GM18909 (cell line): ENCODE results near the gene PSENEN.

Experiments
- ATAC-seq: cut with Tn5 transposase; IDR thresholded peaks from one replicate; pipeline ENCODE4 v1.9.1; 2021; ENCODE audit warnings: mild to moderate bottlenecking; ENCODE audit not compliant: unreplicated experiment, poor library complexity

Gene PSENEN

DNA sequence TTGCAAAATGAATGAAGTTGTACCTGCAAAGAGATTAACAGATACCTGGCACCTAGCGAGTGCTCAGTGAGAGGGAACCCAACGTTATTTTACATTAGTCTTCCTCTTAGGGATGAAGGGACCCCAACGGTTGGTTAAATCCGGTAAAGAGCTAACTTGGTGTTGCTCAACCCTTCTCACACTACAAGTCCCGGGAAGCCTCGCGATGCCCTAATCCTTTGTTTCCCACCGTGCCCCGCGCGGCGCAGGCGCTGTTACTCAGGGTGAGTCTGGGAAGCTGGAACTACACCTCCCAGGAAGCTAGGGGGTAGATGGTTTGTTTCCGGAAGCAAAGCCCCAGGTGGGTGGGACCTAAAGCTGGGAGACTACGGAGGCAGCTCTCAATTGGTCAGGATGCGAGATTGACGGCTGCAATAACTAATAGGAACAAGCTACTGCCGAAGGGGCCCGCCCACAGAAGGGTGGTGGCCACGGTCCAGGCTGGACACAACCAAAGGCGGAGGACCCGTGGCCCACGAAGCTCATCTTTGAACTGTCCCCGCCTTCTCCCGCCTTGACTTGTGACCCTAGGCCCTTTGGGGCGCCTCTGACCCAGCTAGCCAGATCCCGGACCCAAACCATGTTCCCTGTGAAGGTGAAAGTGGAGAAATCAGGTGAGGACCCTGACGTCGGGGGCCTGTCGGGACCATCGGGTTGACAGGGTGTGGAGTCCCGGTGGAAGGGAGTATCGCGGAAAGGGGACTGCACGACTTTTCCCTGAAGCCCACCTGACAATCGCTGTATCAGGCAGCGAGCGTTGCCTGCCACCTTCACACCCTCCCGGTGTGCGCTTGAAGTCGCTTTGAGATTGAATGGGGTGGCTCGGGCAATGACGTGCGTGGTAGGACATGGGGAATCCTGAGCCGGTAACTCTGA lies 2.9 kb downstream of the PSENEN start, which contains the start of gene LIN37:
TSS of gene LIN37 (plus strand) at position 471 of the 915 bp plus-strand sequence. CDS start at position 620, 149 bp downstream.
- peak; percentile 74 for ATAC-seq

DNA sequence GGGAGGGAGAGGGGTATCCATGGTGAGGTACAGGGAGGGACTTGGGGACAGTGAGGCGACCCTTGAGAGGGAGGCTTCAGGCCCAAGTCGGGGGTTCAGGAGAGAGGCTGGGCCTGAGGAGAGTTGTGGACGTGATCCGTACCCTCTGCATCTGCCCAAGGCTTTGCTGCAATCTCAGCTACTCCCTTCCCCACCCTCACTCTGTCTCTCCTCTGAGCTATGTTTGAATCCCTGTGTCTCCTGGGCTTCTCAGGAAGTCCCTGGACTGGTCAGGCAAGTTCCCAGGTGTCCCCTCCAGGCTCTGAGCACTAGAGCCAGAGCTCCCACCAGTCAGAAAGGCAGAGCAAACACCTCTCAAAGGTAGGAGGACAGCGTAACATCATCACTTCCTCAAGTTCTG lies 4.7 kb downstream of the PSENEN start:
- ATAC-seq: no peak

DNA sequence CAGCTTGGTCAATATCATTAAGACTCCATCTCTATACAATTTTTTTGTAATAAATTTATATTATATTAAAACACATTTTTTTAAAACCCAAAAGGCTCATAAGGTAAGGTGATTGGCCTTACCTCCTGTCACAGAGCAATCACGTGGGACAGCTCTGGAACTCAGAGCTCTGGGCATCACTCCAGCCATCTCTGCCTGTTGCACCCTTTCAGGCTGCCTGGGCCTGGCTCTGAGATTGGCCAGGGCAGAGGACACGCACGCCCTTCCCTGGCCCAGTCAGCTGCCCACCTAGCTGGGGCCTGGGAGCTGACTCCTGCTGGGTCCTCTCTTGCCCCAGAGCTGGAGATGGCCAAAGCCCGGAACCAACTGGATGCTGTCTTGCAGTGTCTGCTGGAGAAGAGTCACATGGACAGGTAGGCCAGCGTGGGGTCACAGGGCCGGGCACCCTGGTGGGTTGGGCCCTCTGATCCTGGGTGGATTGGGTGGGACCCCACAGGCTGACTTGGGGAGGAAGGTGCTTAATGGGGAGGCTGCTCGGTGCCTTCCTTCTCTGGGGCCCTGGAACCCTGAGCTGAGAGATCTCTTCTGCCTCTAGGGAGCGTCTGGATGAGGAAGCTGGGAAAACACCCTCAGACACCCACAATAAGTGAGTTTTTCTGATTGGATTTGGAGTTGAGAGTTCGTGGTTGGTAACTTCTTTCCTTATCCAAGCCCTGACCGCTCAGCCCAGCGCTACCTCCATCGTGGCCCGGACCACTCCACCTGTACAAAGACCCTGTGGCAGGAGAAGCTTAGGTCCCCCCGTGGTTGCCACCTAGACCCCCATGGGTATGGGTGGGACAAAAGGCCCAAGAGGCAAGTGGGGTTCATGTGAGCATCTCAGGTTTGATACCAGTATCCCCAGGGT lies 6.6 kb downstream of the PSENEN start:
- no peak for ATAC-seq

DNA sequence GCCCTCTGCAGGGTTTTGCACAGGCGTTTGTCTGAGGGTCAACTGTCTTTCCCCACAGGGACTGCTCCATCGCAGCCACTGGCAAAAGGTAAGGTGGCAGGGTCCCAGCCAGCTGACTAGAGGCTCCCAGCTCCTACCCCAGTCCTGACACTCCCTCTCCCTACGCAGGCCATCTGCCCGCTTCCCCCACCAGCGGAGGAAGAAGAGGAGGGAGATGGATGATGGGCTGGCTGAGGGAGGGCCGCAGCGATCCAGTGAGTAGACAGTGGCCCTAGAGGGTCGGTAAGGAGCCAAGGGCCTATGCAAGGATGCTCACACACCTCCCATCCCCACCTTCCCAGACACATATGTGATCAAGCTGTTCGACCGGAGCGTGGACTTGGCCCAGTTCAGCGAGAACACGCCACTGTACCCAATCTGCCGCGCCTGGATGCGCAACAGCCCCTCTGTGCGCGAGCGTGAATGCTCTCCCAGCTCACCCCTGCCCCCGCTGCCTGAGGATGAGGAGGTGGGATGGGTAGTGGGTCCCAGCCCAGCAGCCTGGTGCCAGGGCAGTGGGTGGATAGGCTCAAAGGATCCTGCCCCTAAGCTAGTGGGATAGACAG lies 7.4 kb downstream of the PSENEN start:
- no peak for ATAC-seq

DNA sequence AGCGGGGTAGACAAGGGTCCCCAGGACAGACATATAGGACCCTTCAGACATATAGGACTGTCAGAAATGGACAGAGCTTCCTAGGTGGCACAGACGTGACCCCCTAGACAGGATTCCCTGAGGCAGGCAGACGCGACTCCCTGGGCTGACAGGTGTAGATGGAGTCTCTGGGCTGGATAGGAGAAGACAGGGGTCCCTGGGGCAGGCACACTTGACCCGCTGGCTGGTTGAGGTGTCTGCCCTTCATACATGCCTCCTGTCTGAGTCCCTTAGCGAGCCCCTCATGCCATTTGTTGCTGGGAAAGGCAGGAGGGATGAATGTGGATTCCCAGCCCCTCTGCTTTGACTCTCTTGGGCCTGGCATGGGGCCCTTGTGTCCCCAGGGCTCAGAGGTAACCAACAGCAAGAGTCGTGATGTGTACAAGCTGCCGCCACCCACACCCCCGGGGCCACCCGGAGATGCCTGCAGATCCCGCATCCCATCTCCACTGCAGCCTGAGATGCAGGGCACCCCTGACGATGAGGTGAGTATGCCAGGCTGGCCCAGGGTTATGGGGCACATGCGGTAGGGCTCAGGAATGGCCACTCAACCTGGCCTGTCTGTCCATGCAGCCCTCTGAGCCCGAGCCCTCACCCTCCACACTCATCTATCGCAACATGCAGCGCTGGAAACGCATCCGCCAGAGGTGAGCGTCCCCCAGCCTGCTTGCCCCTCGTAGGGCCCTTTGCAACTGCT lies 8.4 kb downstream of the PSENEN start:
- no peak for ATAC-seq

DNA sequence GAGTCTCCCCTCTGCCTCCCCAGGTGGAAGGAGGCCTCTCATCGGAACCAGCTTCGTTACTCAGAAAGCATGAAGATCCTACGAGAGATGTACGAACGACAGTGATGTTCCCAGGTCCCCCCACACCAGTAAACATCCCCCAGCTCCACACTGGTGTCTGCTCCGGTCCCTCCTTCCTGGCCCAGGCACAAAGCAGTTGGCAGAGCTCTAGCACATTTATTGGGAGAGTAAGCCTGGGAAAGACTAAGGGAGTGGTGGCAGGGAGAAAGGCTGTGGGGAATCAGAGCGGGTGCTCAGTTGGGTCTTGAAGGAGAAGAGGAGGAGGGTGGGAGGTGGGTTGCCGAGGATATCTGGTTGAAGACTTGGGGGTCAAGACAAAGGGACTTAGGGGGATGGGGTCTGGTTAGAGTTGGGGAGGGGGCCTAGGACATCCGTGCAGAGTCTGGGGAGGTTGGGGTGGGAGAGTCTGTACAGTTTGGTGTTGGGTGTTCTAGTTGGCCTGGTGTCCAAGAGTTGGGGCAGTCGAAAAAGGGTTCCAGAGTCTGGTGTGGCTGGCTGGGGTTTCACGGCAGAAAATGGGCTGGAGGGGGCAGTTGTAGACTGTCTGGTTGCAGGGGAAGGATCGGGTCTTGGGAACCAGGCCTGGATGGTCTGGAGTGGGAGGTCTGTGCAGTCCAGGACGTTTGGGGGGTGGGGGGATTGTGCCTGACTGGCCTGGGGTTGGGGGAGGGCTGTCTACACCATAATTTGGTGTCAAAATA lies 9.1 kb downstream of the PSENEN start:
- no peak for ATAC-seq

DNA sequence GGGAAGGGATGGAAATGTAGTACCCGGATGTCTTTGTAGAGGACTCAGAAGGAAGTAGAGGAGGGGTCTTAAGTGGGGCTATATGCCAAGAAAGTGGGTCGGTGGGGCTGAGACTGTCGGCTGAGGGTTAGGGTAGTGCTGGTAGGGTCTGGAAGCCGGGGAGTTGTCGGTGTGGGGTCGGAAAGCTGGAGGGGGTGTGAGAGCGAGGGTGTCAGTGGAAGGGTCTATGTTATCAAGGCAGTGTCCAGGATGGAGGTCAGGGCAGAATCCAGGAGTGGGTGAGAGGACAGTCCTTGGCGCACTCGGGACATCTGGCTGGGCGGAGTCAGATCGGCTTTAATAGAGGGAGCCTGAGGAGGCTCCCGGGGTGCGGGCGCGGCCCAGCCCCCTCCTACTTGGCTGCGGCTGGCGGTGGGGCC lies 9.7 kb downstream of the PSENEN start:
- ATAC-seq: no peak

DNA sequence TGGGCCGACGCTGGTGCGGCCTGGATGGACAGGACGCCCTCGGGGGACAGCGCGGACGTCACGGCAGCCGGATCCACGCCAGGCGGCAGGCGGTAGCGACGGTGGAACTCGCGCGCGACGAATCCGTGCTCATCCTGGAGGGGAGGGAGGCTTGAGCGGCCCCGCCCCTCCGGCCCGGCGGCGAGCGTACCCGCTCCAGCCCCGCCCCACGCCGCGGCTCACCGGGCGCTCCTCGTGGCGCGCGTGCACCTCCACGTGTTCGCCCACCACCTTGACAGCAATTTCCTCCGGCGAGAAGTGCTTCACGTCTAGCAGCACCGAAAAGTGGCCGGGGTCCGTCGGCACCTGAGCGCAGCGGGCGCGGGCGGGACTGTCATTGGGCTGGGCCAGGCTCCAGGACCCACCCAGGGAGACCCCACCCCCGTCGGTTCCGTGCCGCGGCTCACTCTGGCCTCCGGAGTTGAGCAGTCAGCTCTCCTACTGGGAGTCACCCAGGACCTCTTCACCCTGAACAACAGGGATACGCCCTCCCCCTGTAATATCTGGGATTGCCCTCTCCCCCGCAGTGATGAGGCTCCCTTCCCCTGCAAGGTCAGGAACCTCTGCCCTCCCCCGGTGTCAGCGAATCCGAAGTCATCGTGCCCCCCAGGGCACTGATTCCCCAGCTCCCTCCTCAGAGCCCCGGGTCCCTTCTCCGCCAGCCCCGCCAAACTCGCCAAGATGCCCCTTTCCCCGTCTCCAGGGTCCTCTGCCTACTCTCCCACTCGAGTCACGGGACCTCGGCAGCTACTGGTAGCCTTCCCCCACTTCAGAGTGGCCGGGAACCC lies 10.3 kb downstream of the PSENEN start:
- no peak for ATAC-seq

DNA sequence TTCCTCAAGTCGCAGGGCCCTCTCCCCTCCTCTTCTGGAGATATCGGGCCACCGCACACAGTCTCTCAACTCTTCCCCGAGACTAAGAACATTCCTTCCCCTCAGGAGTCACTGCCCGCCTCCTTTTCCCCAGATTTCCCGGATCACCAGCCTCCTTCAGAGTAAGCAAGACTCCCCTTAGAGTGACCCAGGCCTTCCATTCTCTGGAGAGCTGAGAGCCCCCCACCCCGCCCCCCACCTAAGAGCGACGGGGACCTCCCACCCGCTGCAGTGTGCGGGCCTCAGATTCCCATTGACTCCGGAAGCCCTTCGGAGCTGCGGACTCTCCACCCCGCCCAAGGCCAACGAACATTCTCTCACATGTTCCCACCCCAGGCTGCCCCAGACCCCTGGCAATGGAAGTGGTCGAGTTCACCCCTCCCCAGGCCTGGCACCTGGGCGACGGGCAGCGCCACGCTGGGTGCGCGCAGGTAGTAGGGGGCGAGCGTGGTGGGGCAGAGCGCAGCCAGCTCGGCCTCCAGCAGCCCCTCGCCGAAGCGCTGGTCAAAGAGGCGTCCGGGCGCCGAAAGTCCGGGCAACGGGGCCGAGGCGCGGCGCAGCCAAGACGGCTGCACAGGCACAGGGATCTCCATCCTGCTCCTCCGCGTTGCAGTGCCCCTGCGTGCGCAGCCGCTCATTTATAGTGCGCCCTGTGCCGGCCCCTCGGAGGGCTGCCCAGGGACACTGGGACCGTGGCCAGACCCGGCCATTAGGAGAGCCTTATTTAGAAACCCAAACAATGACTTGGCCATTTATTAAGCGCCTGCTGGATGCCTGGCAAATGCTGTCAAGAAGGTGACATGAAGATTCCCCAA lies 11.2 kb downstream of the PSENEN start, which contains the start of gene HSPB6:
TSS of gene HSPB6 (minus strand) at position 653 of the 854 bp plus-strand sequence. CDS start at position 632, 21 bp downstream.
- no peak for ATAC-seq

DNA sequence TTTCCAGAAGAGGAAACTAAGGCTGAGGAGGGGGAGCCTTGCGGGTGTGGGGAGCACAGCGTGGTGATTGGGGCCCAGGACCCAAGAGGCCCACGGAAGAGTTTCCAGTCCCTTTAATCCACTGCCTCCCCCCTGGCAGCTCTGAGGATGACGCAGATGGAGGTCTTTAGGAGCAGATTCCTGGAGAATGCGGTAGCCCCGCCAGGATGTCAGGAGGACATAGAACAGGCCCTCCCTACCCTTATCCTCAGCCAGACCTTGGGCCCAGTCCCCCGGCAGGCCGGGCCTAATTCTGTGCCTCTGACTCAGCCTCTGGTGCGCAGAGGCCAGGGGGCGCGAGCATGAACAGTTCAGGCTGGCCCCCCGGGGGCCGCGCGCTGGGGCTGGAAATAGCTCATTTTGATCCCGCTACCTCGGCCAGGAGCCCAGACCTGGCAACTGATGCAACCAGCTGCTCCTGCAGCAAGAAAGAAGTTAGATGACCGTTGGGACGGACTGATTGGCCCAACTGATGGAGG lies 11.8 kb downstream of the PSENEN start:
- peak; percentile 4 for ATAC-seq

DNA sequence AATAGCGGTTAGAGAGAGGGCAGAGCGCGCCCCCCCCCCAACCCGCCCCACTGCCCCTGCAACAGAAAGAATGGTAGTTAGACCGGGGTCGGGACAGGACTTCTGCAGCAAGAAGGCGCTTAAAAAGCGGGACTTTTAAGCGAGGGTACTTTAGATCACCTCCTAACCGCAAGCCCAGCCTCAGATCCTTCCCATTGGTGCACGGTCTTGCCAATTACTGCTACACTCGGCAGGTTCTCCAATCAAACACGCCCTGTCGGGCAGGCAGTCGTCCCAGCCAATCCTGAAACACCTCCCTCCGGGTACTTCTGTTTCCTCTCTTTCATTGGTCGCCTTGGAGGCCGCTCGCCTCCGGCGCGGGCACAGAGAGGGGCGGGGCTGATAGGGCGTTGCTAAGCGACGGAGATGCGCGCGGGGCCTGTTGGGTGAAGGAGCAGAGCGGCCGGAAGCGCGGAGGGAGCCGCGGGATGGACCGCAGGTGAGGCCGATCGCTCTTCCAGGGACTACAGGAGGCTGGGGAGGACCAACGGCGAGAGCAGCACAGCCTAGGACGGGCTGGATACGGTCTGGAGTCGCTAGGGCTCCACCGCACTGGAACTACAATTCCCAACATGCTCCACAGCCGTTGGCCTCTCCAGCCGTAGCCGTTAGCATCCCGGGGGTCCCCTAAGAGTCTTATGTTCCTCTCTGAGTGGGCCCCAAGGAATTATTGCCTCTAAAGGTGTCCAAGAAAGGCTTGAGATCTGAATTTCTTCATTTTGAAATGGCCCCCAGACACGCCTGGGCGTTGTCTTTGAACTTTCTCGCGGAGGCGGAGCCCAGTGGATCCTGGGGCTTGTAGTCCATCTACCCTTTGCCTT lies 12.5 kb downstream of the PSENEN start, which contains the start of gene PROSER3:
TSS of gene PROSER3 (plus strand) at position 428 of the 860 bp plus-strand sequence. CDS start at position 468, 40 bp downstream.
- ATAC-seq: peak; percentile 95

DNA sequence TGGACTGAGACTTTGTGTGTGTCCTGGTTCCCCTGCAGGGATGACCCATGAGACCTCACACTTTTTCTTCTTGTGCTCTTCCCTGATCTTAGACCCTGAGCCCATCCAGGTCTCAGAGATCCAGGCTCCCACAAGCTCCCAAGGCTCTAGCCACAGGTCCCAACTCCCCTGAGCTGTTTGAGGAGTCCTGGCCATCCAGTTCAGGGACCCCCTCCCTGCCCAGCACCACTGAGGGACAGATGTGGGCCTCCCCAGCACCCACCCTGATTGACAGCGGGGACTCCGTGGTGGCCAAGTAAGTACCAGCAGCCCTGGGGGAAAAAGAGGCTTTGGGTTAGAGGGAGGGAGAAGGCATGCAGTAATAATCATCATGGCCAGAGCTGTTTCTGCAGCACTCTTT lies 14.2 kb downstream of the PSENEN start:
- ATAC-seq: no peak

DNA sequence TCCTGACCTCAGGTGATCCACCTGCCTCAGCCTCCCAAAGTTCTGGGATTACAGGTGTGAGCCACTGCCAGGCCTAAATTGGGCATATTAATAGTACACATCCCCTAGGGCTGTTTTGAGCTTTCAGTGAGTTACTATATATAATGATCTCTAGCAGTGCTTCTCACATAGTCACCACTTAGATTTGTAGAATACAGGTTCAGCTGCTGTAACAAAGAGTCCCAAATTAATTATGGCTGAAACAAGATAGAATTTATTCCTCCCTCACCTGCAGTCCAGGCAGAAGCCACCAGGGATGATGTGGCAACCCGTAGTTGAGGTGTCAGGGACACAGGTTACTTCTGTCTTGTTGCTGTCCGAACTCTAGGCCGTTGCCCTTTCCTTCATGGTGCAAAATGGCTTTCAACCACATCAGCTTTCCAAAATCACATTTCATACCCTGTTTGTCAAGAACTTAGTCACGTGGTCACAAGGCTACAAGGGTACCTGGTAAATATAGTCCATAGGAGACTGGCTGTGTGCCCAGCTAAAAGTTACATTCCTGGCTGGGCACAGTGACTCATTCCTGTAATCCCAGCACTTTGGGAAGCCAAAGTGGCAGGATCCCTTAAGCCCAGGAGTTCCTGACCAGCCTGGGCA lies 15.4 kb downstream of the PSENEN start:
- no peak for ATAC-seq

DNA sequence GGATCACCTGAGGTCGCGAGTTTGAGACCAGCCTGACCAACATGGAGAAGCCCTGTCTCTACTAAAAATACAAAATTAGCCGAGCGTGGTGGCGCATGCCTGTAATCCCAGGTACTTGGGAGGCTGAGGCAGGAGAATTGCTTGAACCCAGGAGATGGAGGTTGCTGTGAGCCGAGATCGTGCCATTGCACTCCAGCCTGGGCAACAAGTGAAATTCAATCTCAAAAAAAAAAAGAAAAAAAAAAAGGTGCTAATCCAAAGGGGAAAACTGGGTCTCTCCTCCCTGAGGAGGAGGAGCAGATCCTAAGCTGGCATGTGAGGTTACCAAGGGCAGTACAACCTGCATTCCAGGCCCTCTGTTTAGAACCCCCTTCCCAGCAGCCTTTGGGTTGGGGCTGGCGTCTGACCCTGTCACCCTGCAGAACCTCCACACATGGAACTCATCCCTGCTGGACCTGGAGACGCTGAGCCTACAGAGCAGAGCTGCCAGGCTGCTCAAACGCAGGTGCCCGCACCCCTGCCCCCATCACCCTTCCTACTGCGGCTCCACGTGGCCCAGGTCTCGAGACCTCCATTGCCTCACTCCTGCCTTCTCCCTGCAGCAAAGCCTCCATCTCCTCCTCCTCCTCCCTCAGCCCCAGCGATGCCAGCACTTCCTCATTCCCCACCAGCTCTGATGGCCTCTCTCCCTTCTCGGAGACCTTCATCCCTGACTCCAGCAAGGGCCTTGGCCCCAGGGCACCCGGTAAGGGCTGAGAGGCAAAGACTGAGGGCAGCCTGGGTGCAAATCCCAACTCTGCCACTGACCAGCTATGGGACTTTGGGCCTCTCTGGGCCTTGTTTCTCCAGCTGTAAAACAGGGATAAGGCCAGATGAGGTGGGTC lies 19.2 kb downstream of the PSENEN start:
- no peak for ATAC-seq
